ENCODE measurements around the gene FAM3B.

Gene FAM3B

DNA sequence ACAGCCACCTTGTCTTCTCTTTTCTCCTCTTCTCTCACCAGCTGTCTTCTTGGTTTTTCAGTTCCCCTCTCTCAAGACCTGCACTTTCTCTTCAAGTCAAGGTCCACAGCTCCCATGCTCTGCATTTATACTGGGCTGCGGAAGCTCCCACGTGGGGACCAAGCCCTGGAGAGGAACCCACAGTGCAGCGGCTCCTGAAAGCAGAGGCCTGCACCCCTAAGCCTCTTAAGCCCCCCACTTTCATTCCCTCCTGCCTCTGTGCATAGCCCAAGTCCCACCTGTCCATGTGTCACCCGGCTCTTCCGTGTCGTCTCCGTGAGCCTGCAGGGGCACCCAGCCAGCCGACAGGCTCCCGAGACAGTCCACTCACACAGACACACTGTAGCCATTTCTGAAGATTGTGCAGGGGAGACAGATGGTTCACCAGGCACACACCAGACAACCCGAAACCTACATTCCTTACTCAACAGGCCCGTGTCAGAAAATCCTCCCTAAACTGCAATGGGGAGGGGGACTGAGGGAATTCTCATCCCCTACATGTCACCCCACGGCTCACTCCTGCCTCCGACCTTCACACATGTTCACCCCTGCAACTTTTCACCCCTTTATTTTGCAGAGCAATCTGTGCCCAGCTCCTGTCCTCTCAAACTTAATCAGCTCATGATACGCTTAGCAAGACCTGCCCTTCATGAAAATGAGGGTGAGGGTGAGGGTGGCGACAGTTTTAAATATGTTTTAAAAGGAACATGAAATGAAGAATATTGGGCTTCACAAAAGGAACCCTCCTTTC is 51.5 kb downstream of the FAM3B start:
- DNase-seq: no peak

DNA sequence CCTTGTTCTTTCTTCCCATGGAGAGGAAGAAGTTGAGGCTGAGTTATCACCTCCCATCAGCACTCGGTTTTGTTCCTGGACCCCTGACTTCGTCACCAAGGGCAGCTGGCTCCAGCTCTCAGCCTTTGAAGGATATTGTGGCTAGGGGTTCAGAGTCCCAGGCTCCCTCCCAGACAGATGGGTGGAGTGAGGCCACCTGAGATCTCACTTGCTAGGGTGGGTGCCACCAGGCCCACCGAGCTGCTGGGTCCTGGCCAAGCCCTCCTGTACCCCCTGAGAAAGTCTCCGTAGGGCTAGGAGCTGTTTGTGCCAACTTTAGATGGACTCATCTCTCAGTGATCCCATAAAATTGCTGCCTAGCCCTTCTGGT is 52.1 kb downstream of the FAM3B start:
- no peak for DNase-seq

DNA sequence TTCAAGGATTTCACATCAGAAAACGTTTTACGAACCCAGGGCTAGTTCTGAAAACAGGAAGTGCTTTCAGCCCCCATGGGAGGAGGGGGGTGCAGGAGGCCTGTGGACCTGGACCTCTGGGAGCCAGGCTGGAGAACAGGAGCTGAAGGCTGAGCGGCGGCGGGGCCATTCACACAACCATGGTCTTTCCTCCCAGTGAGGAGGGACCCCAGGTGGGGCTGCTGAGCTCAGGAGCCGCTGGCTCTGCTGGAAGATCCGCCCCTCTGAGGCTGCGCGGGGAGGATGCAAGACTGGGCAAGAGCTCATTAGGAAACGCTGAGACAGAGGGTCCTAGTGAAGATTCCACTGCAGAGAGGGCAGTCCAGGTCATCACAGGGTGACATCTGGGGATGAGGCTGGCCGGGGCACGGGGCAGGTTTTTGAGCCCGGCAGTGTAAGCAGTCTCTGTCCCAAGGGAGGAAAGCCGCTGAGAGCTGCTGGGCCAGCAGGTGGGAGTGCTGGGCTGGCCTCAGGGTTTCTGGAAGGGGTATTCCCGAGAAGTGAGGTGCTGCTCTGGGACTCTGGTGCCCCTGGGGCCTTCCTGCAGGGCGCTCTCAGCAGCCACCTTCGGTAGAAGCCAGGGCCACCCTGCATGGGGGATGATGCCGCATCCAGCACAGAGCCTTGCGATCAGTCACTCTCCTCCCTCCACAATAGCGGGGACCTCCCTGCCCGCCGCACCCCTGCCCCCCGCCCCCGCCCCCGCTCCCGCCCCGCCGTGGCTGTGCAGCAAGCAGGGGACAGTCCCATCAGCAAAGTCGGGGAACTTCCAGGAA is 52.7 kb downstream of the FAM3B start:
- DNase-seq: peak in 1 of 51 donors; percentile 15

DNA sequence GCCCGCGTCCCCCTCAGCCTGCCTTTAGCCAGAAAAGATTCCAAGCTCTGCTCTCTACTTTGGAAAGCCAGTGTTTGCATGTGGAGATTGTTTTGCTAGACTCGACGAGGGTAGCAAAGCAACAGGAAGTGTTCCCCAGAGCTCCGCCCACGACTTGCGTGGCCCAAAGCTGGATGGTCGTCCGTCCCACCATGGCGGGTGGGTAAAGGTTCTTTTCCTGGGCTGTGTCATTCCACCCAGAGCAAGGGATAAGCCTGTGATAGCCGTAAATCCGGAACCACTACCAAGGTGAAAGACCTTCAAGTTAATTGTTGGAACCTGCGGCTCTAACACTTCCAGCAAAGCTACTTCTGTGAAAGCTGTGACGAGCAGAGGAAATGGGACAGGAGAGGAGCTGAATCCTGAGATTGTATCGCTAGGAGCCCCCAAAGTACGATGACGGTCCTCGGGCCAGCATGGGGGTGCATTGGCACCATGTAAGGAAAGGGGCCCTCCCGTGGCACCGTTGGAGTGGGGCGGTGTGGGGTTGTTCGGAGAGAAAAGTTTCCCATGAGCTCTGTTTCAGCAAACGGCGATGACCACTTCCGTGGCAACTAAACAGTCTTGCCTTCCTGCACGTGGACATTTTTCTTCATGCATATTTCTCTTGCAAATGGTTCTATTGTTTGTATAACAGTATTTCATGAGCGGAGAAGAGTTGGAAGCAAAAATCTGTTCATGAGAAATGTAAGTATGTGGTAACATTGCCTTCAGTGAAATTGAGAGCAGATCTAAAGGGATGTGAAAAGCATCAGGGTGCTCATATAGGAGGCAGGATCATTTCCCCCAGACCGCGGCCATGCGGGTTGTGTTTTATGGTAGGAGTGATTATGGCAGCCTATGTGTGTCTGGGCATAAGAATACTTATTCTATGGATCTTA is 53.6 kb downstream of the FAM3B start:
- DNase-seq: no peak

DNA sequence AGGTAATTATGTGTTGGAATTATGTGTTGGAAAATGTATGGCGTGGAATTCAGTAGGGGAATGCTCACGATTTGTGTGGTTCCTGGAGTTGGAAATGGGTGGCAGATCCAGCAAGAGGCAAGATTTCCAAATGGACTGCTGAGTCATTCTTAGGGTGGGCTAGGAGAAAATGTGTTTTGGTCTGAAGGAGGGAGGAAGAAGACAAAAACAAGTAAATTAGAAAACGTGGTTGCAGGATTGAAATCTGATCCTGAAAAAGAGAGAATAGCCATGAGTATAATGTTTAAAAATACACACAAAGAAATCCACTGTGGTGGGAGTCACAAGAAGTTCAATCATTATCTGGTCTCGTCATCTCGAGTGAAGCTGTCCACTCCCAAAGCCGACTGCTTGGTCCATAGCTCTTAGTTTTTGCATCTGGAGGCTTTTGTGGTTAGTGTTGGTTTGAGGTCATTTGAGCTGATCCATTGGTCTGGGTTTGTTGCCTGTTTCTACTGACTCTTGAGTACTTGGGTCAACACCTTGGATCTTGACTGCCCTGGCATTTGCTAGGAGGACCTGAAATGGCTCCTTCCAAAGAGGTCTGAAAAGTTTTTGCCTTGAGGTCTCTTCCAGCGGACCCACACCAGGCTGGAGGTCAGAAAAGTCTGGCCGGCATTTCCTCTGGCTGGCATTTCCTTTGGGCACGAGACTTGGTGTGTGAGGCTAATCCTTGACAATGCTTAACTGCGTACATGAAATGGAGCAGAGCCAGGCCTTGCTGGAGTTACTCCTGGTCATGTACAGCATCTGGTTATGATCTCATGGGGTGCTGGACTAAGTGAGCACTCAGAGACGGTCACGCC is 54.5 kb downstream of the FAM3B start:
- no peak for DNase-seq

DNA sequence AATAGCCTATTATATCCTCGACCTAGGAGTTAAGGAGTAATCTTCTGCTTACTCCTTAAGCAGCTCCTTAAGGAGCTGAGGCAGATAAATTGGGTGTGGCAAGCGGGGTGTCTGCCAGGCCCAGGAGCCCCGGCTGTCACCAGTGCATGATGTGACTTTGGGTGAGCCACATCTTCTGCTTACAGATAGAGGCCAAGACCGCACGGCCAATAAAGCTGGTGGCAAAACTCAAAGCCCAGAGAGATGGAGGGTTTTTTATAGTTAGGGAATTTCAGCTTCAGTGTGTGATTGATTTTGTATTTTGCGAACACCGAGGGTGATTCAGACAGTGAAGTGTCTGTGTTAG is 55.1 kb downstream of the FAM3B start:
- no peak for DNase-seq

DNA sequence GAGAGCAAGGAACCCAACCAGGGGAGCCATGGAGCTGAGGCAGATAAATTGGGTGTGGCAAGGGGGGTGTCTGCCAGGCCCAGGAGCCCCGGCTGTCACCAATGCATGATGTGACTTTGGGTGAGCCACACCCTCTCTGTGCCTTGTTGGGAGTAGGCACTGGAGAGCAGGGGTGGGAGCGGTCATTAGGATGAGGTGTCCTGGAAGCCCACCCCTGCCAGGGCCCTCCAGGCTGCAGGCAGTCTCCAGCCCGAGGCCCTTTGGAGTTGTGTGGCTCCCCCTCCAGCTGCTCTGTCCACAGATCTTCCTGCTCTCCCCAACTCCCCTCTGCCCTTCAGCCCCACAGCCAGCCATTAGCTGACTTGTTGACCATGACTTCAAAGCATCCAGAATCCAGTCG is 56.7 kb downstream of the FAM3B start:
- DNase-seq: no peak

DNA sequence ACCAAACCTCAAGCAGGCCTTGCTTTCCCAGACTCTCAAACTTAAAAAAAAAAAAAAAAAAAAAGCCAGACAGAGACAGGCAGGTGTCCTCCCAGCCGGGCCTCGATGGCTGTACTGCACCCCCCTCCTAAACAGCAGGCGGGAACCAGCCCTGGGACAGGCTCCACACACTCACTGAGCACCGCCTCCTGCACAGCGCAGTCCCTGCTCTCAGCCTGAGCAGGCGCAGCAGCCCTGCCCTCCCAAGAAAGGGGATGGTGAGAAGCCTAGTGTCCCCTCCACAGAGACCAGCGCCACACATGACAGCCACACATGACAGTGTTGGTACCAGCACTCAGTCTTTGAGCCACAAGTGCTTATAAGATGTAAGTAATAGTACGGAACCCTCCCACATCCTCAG is 57.2 kb downstream of the FAM3B start:
- no peak for DNase-seq

DNA sequence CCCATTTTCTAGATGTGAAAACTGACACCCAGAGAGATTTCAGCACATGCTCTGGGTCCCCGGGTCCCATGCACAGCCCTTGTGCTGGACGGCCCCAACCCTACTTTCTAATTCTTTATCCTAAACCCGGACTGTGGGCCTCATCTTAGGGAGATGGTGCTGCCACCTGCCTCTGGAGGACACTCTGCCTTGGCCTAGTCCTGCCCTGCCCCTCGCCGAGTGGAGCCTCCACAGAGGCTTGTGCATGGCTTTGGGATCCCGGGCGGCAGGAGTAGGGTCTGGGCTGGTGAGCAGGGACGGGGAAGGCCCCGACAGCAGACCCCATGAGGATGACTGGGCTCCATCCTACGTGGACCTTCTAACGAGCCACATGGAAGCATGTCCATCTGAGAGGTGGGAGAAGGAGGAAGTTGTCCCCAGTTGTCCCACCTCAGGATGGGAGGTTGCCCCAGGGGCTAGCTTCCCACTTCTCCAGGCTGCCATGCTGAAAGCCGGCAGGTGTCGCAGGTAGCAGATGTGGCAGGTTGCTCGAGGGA is 57.6 kb downstream of the FAM3B start:
- no peak for DNase-seq

DNA sequence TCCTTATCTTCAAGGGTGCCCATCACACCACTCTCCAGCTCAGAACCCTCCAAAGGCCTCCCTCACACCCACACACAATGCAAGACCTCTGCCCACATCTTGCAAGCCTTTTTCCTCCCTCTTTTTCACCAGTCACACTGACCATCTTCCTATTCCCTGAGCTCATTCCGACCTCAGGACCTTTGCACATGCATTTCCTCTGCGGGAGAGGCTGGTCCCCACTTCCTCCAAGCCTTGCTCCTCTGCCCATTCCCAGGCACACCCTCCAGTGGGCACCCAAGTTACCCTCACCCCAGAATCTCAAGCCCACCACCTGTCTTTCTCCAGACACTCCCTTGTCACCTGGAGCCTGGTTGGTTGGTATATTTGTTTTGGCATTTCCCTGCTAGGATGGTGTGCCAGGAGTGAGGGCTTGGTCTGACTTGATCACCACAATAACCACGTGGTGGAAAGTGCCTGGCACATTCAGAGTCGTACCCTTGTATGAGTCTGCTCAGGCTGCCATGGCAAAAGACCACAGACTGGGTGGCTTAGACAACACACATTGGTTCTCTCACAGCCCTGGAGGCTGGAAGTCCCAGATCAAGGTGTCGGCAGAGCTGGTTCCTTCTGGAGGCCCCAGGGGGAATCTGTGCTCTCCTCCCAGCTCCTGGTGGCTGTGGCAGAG is 58.4 kb downstream of the FAM3B start:
- no peak for DNase-seq

DNA sequence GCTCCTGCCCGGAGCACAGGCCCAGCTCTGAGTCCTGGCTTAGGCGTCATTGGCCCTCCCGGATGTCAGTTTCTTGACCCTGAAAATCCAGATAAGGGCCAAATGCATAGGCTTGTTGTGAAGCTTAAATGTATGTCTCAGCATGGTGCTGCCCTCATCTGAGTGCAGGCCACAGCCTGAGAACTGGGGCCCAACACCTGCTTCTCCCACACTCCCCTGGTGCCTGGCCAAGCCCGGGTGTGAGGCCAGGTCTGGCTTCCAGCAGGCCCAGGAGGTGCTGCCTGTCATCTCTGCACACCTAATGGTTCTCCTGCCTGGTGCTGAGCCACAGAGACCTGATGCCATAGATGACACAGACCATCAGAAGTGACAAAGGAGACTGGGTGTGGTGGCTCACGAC is 59.3 kb downstream of the FAM3B start:
- no peak for DNase-seq

DNA sequence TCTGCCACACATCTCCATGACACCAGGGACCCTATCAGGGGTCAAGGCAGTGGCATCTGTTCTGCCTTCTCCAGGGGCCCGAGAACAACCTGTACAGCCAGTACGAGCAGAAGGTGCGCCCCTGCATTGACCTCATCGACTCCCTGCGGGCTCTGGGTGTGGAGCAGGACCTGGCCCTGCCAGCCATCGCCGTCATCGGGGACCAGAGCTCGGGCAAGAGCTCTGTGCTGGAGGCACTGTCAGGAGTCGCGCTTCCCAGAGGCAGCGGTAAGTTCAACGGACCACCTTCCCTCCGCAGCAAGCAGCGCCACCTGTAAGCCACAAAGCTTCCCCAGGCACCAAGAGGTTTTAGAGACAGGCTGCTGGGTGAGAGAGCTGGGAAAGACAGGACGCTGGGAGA is 61.1 kb downstream of the FAM3B start:
- no peak for DNase-seq

DNA sequence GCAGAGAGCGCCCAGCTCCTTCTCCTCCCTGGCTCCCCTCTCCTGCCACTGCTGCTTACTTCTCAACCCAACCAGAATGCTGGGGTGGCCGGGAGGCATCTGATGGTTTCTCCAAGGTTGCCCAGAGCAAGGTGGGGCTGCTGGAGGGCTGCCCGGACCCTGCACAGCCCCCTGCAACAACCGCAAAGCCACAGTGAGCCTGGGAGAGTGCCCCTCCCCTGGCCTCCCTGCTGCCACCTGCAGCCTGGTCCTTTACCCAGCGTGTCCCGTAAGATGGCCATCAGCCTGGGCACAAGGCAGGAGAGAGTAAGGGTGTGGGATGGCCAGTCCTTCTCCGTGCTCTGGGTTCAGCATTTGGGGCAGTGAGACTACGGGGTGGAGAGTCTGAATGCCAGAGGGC is 62.2 kb downstream of the FAM3B start:
- no peak for DNase-seq

DNA sequence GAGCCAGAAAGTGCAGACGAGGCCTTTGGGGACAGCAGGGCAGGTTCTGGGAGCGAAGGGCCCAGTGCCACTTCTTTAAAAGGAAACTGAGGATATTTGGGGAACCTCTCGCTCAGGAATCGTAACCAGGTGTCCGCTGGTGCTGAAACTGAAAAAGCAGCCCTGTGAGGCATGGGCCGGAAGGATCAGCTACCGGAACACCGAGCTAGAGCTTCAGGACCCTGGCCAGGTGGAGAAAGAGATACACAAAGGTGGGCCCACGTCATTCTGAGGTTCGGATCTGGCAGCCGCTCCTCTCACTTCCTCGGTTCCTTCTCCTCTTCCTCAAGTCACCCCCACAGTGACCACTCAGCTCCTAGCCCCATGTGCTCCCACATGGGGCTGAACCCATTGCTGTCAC is 63.3 kb downstream of the FAM3B start:
- DNase-seq: no peak

DNA sequence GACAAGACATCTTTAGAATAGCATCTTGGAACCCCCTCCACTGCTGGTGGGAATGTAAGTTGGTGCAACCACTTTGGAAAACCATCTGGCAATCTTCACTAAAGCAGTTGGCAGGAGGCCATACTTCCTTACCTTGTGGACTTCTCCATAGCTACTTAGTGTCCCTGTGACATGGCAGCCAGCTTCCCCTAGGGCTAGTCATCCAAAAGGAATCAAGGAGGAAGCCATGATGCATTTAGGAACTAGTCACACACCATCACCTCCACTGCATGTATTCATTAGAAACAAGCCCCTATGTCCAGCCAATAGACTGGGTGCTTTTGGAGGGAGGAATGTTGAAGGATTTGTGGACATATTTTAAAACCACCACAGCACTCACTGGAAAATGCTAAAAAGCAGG is 65.1 kb downstream of the FAM3B start:
- no peak for DNase-seq

DNA sequence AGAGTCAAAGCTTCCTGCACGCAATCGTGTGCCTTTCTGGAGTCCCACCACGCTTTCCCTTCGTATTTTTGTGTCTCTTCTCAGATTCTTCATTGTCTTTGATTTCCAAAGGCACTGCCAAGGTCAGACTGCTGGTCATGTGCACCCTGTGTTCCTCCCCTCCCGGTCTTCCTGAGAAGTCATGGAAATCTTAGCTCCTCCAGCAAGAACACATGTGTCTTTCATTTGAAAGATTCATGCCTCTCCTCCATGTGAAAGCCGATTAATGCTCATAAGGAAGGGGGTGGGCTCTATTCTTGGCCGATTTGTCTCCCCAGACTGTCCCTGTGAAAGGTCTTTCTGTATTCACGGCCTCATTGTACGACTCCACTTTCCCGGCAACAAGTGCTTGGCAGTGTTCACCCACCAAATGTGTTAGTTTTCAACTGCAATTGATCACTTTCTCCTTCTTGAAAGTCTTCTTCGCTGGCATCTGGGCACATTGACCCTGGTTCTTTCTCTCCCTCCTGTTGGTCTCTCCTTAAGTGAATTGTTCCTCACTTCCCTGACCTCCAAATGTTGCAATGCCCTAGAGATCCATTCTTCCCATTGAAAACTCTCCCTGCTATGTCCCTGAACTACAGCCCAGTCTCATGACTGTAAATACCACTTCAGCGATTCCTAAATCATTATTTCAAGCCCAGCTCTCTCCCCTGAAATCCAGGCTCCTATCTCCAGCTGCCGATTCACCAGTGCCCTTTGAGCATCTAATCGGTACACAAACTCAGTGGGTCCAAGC is 70.6 kb downstream of the FAM3B start:
- no peak for DNase-seq

DNA sequence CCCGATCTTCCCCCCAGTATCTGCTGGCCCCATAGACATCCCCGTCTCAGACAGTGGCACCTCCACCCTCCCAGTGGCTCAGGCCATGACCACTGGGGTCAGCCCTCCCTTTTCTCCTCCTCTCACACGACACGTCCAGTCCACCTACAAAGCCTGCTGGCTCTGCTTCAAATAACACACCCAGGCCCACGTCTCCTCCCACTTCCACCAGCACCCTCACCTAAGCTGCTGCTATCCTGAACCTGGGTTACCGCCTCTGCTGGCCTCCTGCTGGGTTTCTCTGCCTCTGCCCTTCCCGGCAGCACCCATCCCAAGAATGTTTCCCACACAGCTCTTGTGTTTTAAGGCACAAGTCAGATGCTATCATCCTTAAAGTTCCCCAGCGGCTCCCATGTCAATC is 71.2 kb downstream of the FAM3B start:
- DNase-seq: no peak

DNA sequence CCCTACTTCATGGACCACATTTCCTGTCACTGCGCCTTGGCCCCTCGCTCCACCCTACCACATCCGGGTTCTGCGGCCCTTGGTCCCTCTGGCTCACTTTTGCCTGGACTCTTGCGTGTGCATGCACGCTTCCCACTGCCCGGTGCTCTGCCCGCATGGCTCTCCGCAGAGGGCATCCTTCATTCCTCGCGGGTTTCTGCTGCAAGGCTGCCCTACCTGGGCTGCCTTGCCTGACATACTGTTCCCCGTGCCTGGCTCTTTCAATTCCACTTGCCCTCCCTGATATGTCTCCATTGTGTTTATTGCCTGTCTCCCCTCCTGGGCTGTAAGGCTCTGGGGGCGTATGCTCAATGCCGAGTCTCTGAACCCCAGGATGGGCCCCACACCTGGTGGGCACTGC is 71.7 kb downstream of the FAM3B start:
- DNase-seq: no peak

DNA sequence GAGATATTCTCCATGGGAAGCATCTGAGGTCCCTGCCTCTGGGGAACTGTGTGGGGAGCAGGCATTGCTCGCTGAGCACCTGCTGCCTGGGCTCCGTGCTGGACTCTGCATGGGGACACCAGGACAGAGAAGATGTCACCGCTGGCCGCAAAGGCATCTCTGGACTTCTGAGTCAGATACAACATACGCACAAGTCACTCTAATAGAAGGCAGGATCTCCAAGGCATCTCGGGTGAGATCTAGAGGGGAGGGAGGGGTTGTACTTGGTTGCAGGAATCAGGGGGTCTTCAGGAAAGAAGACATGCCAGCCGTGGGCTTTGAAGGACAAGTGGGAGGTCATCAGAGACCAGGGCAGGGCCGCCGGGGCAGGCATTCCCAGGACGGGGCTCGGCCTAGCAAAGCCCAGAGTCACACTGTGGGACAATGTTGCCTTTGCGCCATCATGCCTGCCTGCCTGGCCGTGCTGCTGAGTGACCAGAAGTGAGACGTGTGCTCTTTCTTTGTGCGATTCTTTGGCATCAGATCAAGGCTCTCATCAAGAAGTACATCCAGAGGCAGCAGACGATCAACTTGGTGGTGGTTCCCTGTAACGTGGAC is 73.5 kb downstream of the FAM3B start:
- no peak for DNase-seq
